ENCODE data around the gene PLEKHH3.

PLEKHH3 gene

DNA sequence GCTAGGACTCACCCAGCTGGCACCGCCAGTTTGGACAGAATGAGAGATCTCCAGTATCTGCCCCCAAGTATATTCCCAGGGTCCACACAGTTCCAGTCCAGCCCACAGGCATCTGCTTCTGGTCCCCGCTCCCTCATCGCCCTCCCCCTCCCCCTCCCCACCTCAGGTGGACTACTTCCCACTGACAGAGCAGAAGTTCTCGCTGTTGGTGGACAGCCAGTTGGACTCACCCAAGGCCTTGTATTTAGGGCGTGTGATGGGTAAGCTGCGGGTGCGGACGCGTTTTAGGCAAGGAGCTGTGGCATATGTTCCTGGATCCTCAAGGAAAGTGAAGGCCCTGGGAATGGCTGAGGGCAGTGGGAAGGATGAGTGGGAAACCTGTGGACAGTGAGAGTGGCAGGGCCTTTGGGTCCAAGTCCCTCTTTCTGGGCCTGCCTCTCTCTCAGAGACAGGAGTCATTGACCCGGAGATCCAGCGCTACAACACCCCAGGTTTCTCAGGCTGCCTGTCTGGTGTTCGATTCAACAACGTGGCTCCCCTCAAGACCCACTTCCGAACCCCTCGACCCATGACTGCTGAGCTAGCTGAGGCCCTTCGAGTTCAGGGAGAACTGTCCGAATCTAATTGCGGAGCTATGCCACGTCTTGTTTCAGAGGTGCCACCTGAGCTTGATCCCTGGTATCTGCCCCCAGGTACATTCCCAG is 20.5 kb upstream of the PLEKHH3 start:
- H4K20me1 ChIP-seq (ENCODE audit: insufficient read depth, low read length): no peaks in the 10 kb centered on the region
- H3K27me3 ChIP-seq (ENCODE audit: insufficient read depth, low read length, poor library complexity): no peaks in the 10 kb centered on the region
- no peaks in the 10 kb centered on the region for H3K79me2 ChIP-seq (ENCODE audit: insufficient read depth, low read length)
- no peaks in the 10 kb centered on the region for H3K4me1 ChIP-seq (ENCODE audit: insufficient read depth, low read length)
- H3K4me3 ChIP-seq (ENCODE audit: low read depth in 1 of 2, low read length in 2 of 2): no peak overlapping the region
- no peak overlapping the region for H2AFZ ChIP-seq (ENCODE audit: low read depth, low read length)
- H3K36me3 ChIP-seq (ENCODE audit: insufficient read depth, low read length): peaks cover 47% of the 10 kb centered on the region
- TF ChIP-seq, protein P1, sequence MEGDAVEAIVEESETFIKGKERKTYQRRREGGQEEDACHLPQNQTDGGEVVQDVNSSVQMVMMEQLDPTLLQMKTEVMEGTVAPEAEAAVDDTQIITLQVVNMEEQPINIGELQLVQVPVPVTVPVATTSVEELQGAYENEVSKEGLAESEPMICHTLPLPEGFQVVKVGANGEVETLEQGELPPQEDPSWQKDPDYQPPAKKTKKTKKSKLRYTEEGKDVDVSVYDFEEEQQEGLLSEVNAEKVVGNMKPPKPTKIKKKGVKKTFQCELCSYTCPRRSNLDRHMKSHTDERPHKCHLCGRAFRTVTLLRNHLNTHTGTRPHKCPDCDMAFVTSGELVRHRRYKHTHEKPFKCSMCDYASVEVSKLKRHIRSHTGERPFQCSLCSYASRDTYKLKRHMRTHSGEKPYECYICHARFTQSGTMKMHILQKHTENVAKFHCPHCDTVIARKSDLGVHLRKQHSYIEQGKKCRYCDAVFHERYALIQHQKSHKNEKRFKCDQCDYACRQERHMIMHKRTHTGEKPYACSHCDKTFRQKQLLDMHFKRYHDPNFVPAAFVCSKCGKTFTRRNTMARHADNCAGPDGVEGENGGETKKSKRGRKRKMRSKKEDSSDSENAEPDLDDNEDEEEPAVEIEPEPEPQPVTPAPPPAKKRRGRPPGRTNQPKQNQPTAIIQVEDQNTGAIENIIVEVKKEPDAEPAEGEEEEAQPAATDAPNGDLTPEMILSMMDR (IDR thresholded peaks at IDR 0.05; ENCODE audit: borderline replicate concordance, extremely low read depth, low read length, poor library complexity, severe bottlenecking): no peak
- TF ChIP-seq EZH2 (IDR thresholded peaks at IDR 0.05; ENCODE audit: borderline replicate concordance, low read depth, low read length, severe bottlenecking): no peak
- no peak for DNase-seq
- H3K4me2 ChIP-seq (ENCODE audit: insufficient read depth, low read length): no peak overlapping the region
- H3K9ac ChIP-seq (ENCODE audit: low read depth, low read length): no peak overlapping the region
- H3K27ac ChIP-seq (ENCODE audit: low read length): no peak overlapping the region
- H3K9me3 ChIP-seq (ENCODE audit: insufficient read depth, low read length, severe bottlenecking): no peaks in the 10 kb centered on the region
- ATAC-seq (ENCODE audit: insufficient read depth, low read depth): no peak

DNA sequence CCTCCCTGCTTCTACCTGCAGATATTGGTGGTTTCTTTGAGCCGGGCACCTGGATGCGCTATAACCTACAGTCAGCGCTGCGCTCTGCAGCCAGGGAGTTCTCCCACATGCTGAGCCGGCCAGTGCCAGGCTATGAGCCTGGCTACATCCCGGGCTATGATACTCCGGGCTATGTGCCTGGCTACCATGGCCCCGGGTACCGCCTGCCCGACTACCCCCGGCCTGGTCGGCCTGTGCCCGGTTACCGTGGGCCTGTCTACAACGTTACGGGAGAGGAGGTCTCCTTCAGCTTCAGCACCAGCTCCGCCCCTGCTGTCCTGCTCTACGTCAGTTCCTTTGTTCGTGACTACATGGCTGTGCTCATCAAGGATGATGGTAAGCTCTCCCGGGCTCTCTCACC is 18.7 kb upstream of the PLEKHH3 start:
- Histone ChIP-seq H3K4me1 (ENCODE audit: insufficient read depth, low read length) (no peaks in the 10 kb centered on the region), H3K27me3 (ENCODE audit: insufficient read depth, low read length, poor library complexity) (no peaks in the 10 kb centered on the region), H3K27ac (ENCODE audit: low read length) (no peak overlapping the region), H3K9me3 (ENCODE audit: insufficient read depth, low read length, severe bottlenecking) (no peaks in the 10 kb centered on the region), H3K36me3 (ENCODE audit: insufficient read depth, low read length) (peaks cover 29% of the 10 kb centered on the region), H4K20me1 (ENCODE audit: insufficient read depth, low read length) (no peaks in the 10 kb centered on the region), H2AFZ (ENCODE audit: low read depth, low read length) (no peak overlapping the region), H3K4me3 (ENCODE audit: low read depth in 1 of 2, low read length in 2 of 2) (no peak overlapping the region), H3K79me2 (ENCODE audit: insufficient read depth, low read length) (no peaks in the 10 kb centered on the region), H3K9ac (ENCODE audit: low read depth, low read length) (no peak overlapping the region), H3K4me2 (ENCODE audit: insufficient read depth, low read length) (no peak overlapping the region)
- no peak for TF ChIP-seq EZH2 (IDR thresholded peaks at IDR 0.05; ENCODE audit: borderline replicate concordance, low read depth, low read length, severe bottlenecking)
- TF ChIP-seq, protein P1 (IDR thresholded peaks at IDR 0.05; ENCODE audit: borderline replicate concordance, extremely low read depth, low read length, poor library complexity, severe bottlenecking): no peak
- no peak for ATAC-seq (ENCODE audit: insufficient read depth, low read depth)
- no peak for DNase-seq

DNA sequence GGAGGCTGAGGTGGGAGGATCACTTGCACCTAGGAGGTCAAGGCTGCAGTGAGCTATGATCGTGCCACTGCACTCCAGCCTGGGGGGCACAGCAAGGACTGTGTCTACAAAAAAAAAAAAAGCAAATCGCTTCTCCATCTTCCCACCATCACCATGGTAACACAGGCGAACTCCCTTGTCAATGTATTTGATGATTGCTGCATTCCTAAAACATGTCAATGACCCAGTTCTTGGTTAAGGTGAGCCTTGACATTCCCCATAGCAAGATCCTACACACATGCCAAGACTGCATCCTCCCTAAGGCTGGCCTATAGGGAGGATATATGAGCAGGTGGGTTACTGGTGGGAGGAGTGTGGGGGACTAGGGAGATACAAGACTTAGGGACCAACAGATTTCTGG is 17.7 kb upstream of the PLEKHH3 start:
- no peak for ATAC-seq (ENCODE audit: insufficient read depth, low read depth)
- H3K36me3 ChIP-seq (ENCODE audit: insufficient read depth, low read length): peaks cover 23% of the 10 kb centered on the region
- H3K79me2 ChIP-seq (ENCODE audit: insufficient read depth, low read length): no peaks in the 10 kb centered on the region

More for the DNA sequence above, 17.7 kb upstream of the PLEKHH3 start:
- H3K4me1 ChIP-seq (ENCODE audit: insufficient read depth, low read length): no peaks in the 10 kb centered on the region
- no peaks in the 10 kb centered on the region for H4K20me1 ChIP-seq (ENCODE audit: insufficient read depth, low read length)
- TF ChIP-seq, protein P1 (IDR thresholded peaks at IDR 0.05; ENCODE audit: borderline replicate concordance, extremely low read depth, low read length, poor library complexity, severe bottlenecking): no peak
- no peak for TF ChIP-seq EZH2 (IDR thresholded peaks at IDR 0.05; ENCODE audit: borderline replicate concordance, low read depth, low read length, severe bottlenecking)
- H3K9me3 ChIP-seq (ENCODE audit: insufficient read depth, low read length, severe bottlenecking): no peaks in the 10 kb centered on the region
- no peak overlapping the region for H3K9ac ChIP-seq (ENCODE audit: low read depth, low read length)
- no peak overlapping the region for H2AFZ ChIP-seq (ENCODE audit: low read depth, low read length)
- no peaks in the 10 kb centered on the region for H3K27me3 ChIP-seq (ENCODE audit: insufficient read depth, low read length, poor library complexity)
- H3K27ac ChIP-seq (ENCODE audit: low read length): no peak overlapping the region
- no peak overlapping the region for H3K4me3 ChIP-seq (ENCODE audit: low read depth in 1 of 2, low read length in 2 of 2)
- DNase-seq: no peak
- H3K4me2 ChIP-seq (ENCODE audit: insufficient read depth, low read length): no peak overlapping the region

Data from DND-41 (cell line).